A549 (cell line): ENCODE measurements around the gene CENATAC.

Source experiments
- CTCF ChIP-seq: fragments of >200 bp; sonication (Bioruptor Twin); formaldehyde crosslinking; IDR thresholded peaks from 3 replicates; pipeline ENCODE4 v1.5.1; 2016
- EP300 ChIP-seq, 2 experiments: fragments of >200 bp; sonication (Bioruptor Twin); formaldehyde crosslinking; IDR thresholded peaks; 2 replicates in 1 of 2; 3 replicates in 1 of 2; pipeline ENCODE4 v1.6.1; 2016 to 2017
- KDM1A ChIP-seq: fragments of 200-600 bp; sonication (generic); IDR thresholded peaks from 2 replicates; pipeline ENCODE4 v1.6.1; 2016; ENCODE audit warnings: low read depth, mild to moderate bottlenecking
- POLR2A ChIP-seq: IDR thresholded peaks from 2 replicates; pipeline ENCODE4 v1.6.1; 2012; ENCODE audit warnings: mild to moderate bottlenecking, low read length
- TF ChIP-seq, protein P1 (sequence below): fragments of 200-600 bp; sonication (generic); IDR thresholded peaks from 2 replicates; pipeline ENCODE4 v1.6.1; 2016; ENCODE audit warnings: antibody characterized with exemption, mild to moderate bottlenecking, moderate library complexity
- TF ChIP-seq, protein P2 (sequence below): fragments of >200 bp; sonication (Bioruptor Twin); formaldehyde crosslinking; IDR thresholded peaks from 2 replicates; pipeline ENCODE4 v1.6.1; 2016

GRCh38 chr11:119025978-119026766 lies 28.2 kb downstream of the CENATAC start:
- TF ChIP-seq CTCF (no peak), POLR2A (no peak), EP300 (IDR thresholded peaks at IDR 0.05) (no peak), KDM1A (no peak)
- TF ChIP-seq, protein P1, sequence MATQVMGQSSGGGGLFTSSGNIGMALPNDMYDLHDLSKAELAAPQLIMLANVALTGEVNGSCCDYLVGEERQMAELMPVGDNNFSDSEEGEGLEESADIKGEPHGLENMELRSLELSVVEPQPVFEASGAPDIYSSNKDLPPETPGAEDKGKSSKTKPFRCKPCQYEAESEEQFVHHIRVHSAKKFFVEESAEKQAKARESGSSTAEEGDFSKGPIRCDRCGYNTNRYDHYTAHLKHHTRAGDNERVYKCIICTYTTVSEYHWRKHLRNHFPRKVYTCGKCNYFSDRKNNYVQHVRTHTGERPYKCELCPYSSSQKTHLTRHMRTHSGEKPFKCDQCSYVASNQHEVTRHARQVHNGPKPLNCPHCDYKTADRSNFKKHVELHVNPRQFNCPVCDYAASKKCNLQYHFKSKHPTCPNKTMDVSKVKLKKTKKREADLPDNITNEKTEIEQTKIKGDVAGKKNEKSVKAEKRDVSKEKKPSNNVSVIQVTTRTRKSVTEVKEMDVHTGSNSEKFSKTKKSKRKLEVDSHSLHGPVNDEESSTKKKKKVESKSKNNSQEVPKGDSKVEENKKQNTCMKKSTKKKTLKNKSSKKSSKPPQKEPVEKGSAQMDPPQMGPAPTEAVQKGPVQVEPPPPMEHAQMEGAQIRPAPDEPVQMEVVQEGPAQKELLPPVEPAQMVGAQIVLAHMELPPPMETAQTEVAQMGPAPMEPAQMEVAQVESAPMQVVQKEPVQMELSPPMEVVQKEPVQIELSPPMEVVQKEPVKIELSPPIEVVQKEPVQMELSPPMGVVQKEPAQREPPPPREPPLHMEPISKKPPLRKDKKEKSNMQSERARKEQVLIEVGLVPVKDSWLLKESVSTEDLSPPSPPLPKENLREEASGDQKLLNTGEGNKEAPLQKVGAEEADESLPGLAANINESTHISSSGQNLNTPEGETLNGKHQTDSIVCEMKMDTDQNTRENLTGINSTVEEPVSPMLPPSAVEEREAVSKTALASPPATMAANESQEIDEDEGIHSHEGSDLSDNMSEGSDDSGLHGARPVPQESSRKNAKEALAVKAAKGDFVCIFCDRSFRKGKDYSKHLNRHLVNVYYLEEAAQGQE: no peak
- TF ChIP-seq, protein P2, sequence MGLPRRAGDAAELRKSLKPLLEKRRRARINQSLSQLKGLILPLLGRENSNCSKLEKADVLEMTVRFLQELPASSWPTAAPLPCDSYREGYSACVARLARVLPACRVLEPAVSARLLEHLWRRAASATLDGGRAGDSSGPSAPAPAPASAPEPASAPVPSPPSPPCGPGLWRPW: no peak
